ENCODE results near the gene TLE1. TPM values are rescaled to one million over a fixed set of nuclear protein-coding genes. Genes with fewer than 3 reads are reported as not detected.
"Not testable (repeated sequence)": the region's sequence is repeated elsewhere in the genome, so short reads cannot be mapped to it uniquely, and the experiment has no call there.

Gene TLE1
- total and polyA plus RNA-seq, 10 of the 15 experiments (the other 5 are each of a cell fraction or from before 2014, with no cell fraction given) = 0.04 to 0.23 (median 0.10) TPM; not detected in 6

- intact Hi-C loops (cut with micrococcal nuclease; ENCODE audit: unreplicated experiment) = loop anchor here (5.0 kb wide), 1 partner anchor 166 kb away; no protein-coding TSS in a partner anchor
- H3K27ac ChIP-seq (ENCODE audit: control insufficient read depth, insufficient read depth); H3K9ac ChIP-seq (ENCODE audit: control insufficient read depth, insufficient read depth, low read length); H2AFZ ChIP-seq (ENCODE audit: control insufficient read depth, low read depth, low read length); FAIRE-seq; CTCF ChIA-PET; RAD21 ChIA-PET (ENCODE audit: unreplicated experiment); H3K27me3 ChIP-seq (replicated peaks in 1 of 2; ENCODE audit: control insufficient read depth in 2 of 2, insufficient read depth in 2 of 2, low read length in 1 of 2); ATAC-seq; POLR2A ChIA-PET; H3K4me1 ChIP-seq (ENCODE audit: control insufficient read depth, insufficient read depth, low read length); SMC1A ChIA-PET (ENCODE audit: uncharacterized antibody, unreplicated experiment); BruUV-seq (replicated peaks); H3K79me2 ChIP-seq (ENCODE audit: control insufficient read depth, insufficient read depth, low read length); in situ Hi-C loops (cut with MboI); H4K20me1 ChIP-seq (ENCODE audit: control insufficient read depth, insufficient read depth); H3K9me3 ChIP-seq (replicated peaks; ENCODE audit: control insufficient read depth, insufficient read depth, low read length); H3K4me3 ChIP-seq; DNase-seq (ENCODE audit: low read depth, low spot score); H3K36me3 ChIP-seq (ENCODE audit: control insufficient read depth in 2 of 2, insufficient read depth in 2 of 2, low read length in 1 of 2): not testable (repeated sequence)
- H3K4me2 ChIP-seq (ENCODE audit: control insufficient read depth, insufficient read depth) = peak overlapping the region; percentile 17; the same call in 1 of the 2 replicates
- 2% methylated on average over 67 of the region's 107 CpGs for WGBS (ENCODE audit: insufficient coverage, insufficient replicate concordance, low lambda C conversion rate, missing lambda C conversion rate)
- TF ChIP-seq SUZ12 (IDR thresholded peaks at IDR 0.05; ENCODE audit: unreplicated experiment) = peak; percentile 21
Measured at GRCh38 chr9:81688262-81689092, 870 bp downstream of the TLE1 start.

- BruUV-seq (replicated peaks) = no TSS peak
- in situ Hi-C loops (cut with MboI) = no loop called here
- no peak for ATAC-seq
- intact Hi-C loops (cut with micrococcal nuclease; ENCODE audit: unreplicated experiment) = loop anchor here (5.0 kb wide), 1 partner anchor 165 kb away; no protein-coding TSS in a partner anchor
- Histone ChIP-seq H3K27me3 (replicated peaks in 1 of 2; ENCODE audit: control insufficient read depth in 2 of 2, insufficient read depth in 2 of 2, low read length in 1 of 2) (no peaks in the 10 kb centered on the region; a peak in 3 of 4 replicates), H3K4me3 (no peak overlapping the region), H3K9me3 (replicated peaks; ENCODE audit: control insufficient read depth, insufficient read depth, low read length) (no peaks in the 10 kb centered on the region; the same call in 2 of the 3 replicates), H3K4me1 (ENCODE audit: control insufficient read depth, insufficient read depth, low read length) (no peaks in the 10 kb centered on the region), H3K36me3 (ENCODE audit: control insufficient read depth in 2 of 2, insufficient read depth in 2 of 2, low read length in 1 of 2) (no peaks in the 10 kb centered on the region), H3K27ac (ENCODE audit: control insufficient read depth, insufficient read depth) (no peak overlapping the region), H3K9ac (ENCODE audit: control insufficient read depth, insufficient read depth, low read length) (no peak overlapping the region), H3K4me2 (ENCODE audit: control insufficient read depth, insufficient read depth) (peak overlapping the region; percentile 22; the same call in 1 of the 2 replicates), H3K79me2 (ENCODE audit: control insufficient read depth, insufficient read depth, low read length) (no peaks in the 10 kb centered on the region), H4K20me1 (ENCODE audit: control insufficient read depth, insufficient read depth) (no peaks in the 10 kb centered on the region), H2AFZ (ENCODE audit: control insufficient read depth, low read depth, low read length) (no peak overlapping the region)
- ChIA-PET RAD21 (ENCODE audit: unreplicated experiment) (no interaction called here), POLR2A (no interaction called here), CTCF (no interaction called here), SMC1A (ENCODE audit: uncharacterized antibody, unreplicated experiment) (no interaction called here)
- no peak for DNase-seq (ENCODE audit: low read depth, low spot score)
- TF ChIP-seq PKNOX1 (IDR thresholded peaks at IDR 0.05) = no peak
- no peak for TF ChIP-seq SMAD5 (IDR thresholded peaks at IDR 0.05; ENCODE audit: low read depth)
- TF ChIP-seq CEBPZ (IDR thresholded peaks at IDR 0.05; ENCODE audit: low read depth, low read length) = no peak
- TF ChIP-seq ZNF207 (IDR thresholded peaks at IDR 0.05; ENCODE audit: borderline replicate concordance) = no peak
- no peak for FAIRE-seq
- WGBS (ENCODE audit: insufficient coverage, insufficient replicate concordance, low lambda C conversion rate, missing lambda C conversion rate) = 1% methylated on average over 39 of the region's 51 CpGs
Measured at GRCh38 chr9:81687521-81688261, 1.7 kb downstream of the TLE1 start.

Measured in GM12878 (cell line).